ENCODE data around the gene BEAN1.

DNA sequence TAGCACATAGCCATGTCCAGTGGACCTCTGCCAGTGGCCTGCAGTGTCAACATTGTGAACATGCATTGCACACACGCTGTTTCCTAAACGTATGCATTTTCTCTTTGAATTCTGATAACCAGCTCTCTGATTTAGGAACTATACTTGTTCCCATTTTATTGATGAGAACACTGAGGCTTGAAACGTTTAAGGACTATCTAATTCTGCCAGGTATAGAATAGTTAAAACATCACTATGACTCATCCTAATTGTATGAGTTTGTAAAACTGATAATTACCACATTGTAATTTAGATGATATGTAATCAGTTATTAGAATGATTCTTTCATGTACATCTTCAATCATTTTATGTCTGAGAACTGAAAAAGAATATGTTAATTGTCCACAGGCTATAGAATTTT lies 3.1 kb downstream of the BEAN1 start:
- TF ChIP-seq, protein P1, sequence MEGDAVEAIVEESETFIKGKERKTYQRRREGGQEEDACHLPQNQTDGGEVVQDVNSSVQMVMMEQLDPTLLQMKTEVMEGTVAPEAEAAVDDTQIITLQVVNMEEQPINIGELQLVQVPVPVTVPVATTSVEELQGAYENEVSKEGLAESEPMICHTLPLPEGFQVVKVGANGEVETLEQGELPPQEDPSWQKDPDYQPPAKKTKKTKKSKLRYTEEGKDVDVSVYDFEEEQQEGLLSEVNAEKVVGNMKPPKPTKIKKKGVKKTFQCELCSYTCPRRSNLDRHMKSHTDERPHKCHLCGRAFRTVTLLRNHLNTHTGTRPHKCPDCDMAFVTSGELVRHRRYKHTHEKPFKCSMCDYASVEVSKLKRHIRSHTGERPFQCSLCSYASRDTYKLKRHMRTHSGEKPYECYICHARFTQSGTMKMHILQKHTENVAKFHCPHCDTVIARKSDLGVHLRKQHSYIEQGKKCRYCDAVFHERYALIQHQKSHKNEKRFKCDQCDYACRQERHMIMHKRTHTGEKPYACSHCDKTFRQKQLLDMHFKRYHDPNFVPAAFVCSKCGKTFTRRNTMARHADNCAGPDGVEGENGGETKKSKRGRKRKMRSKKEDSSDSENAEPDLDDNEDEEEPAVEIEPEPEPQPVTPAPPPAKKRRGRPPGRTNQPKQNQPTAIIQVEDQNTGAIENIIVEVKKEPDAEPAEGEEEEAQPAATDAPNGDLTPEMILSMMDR (conservative IDR thresholded peaks at IDR 0.05): no peak
- no peak for TF ChIP-seq EZH2 (IDR thresholded peaks at IDR 0.05; ENCODE audit: low read depth)

Measured in PC-9 (cell line).